ENCODE data around the gene ST3GAL2.
"Not testable (repeated sequence)": the region's sequence is repeated elsewhere in the genome, so short reads cannot be mapped to it uniquely, and the experiment has no call there.

ST3GAL2 gene

DNA sequence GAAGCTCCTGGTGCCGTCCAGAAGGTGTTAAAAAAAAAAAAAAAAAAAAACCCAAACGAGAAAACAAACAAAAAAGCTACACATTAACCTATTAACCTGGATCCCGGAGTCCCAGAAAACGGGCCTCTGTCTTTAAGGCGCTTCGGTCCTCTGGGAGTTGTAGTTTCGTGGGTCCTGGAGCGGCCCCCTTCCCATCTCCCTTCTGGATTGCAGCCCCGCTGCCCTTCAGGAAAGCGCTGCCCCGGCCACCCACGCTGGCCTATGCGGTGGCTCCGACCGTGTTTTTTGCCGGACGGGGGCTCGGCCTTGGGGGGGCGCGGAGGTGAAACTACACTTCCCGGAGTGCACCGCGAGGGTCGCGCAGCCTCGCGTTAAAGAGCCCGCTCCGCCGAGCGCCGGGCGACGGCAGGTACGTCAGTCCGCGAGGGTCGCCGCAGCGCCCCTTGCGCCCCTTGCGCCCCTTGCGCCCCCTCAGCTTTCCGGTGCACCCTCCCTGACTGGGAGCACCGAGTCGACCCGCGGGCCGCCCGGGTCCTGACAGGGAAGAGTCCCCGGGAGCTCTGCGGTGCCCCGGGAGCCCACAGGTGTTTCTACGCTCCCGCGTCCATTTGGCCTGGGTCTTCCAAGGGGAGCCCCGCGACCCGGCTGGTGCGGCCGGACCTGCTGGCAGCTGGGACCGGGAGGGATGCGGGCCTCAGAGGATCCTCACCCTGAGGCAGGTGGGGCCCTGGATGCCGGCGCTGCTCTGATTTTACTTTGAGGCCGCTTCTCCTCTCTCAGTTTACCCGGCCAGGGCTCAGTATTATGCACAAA is 15.5 kb upstream of the ST3GAL2 start, which contains the start of gene FCSK:
FCSK (plus strand) TSS at position 374 of the 813 bp plus-strand sequence. CDS start 8,596 bp downstream, outside the sequence.
- peak within 1 kb of the TSS; percentile 91 for H3K4me3 ChIP-seq (ENCODE audit: low read depth, low read length)
- DNase-seq (ENCODE audit: low read depth), result peak; percentile 64

DNA sequence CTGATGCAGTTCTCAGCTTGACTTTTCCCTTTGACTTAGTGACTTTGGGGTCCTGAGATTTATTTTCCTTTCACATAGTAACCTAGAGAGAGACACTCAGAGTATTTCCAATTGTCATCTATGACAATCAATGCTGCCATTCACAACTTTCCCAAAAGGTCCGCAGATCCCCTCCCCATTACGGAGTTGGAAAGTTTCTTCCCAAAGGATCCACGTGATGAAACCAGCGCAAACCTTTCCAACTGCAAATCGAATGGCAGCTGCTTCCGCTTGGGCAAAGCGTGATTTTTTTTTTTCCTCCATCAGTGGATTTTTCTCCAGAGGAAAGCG is 15.0 kb upstream of the ST3GAL2 start:
- no peak for DNase-seq (ENCODE audit: low read depth)
- peak overlapping the region; percentile 91 for H3K4me3 ChIP-seq (ENCODE audit: low read depth, low read length)
- TF ChIP-seq, protein P1, sequence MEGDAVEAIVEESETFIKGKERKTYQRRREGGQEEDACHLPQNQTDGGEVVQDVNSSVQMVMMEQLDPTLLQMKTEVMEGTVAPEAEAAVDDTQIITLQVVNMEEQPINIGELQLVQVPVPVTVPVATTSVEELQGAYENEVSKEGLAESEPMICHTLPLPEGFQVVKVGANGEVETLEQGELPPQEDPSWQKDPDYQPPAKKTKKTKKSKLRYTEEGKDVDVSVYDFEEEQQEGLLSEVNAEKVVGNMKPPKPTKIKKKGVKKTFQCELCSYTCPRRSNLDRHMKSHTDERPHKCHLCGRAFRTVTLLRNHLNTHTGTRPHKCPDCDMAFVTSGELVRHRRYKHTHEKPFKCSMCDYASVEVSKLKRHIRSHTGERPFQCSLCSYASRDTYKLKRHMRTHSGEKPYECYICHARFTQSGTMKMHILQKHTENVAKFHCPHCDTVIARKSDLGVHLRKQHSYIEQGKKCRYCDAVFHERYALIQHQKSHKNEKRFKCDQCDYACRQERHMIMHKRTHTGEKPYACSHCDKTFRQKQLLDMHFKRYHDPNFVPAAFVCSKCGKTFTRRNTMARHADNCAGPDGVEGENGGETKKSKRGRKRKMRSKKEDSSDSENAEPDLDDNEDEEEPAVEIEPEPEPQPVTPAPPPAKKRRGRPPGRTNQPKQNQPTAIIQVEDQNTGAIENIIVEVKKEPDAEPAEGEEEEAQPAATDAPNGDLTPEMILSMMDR (conservative IDR thresholded peaks at IDR 0.05; ENCODE audit: low read depth, low read length), result no peak

More for the DNA sequence above, 15.5 kb upstream of the ST3GAL2 start, which contains the start of gene FCSK:
- TF ChIP-seq, protein P1 (conservative IDR thresholded peaks at IDR 0.05; ENCODE audit: low read depth, low read length), result no peak

DNA sequence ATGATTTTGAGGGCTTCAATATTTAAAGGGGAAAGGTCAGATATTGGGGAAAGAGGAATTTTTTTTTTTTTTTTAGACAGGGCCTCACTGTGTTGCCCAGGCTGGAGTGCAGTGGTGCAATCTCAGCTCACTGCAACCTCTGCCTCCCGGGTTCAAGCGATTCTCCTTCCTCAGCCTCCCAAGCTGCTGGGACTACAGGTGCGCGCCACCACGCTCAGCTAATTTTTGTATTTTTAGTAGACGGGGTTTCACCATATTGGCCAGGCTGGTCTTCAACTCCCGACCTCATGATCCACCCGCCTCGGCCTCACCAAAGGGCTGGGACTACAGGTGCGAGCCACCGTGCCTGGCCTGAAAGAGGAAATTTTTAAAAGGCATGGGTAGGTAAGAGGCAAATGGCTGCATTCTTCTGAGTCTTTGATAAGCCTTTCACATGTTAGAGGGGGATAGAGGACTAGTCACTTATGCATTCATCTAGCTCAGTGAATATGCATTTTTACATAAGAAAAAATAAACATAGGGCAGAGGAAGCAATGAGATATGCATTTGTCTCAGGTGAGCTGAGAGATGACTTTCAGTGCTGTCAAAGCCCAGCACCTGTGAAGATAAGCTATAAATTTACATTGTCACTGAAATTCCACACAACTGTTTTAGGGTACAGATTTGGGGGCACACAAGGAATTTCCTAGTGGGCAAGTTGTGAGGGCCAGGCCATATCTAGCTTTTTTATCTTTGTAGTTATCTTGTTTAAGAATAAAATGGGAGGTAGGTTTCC is 14.4 kb upstream of the ST3GAL2 start:
- DNase-seq (ENCODE audit: low read depth), result no peak
- peak overlapping the region; percentile 91 for H3K4me3 ChIP-seq (ENCODE audit: low read depth, low read length)
- TF ChIP-seq, protein P1 (conservative IDR thresholded peaks at IDR 0.05; ENCODE audit: low read depth, low read length), result no peak

DNA sequence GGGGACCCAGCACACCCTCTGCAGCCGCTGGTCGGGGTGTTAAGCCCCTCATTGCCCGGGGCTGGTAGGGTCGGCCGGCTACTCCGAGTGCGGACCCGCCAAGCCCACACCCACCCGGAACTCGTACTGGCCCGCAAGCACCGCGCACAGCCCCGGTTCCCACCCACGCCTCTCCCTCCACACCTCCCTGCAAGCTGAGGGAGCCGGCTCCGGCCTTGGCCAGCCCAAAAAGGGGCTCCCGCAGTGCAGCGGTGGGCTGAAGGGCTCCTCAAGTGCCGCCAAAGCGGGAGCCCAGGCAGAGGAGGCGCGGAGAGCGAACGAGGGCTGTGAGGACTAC is 12.1 kb upstream of the ST3GAL2 start:
- not testable (repeated sequence) for DNase-seq (ENCODE audit: low read depth)
- H3K4me3 ChIP-seq (ENCODE audit: low read depth, low read length), result peak overlapping the region; percentile 53

DNA sequence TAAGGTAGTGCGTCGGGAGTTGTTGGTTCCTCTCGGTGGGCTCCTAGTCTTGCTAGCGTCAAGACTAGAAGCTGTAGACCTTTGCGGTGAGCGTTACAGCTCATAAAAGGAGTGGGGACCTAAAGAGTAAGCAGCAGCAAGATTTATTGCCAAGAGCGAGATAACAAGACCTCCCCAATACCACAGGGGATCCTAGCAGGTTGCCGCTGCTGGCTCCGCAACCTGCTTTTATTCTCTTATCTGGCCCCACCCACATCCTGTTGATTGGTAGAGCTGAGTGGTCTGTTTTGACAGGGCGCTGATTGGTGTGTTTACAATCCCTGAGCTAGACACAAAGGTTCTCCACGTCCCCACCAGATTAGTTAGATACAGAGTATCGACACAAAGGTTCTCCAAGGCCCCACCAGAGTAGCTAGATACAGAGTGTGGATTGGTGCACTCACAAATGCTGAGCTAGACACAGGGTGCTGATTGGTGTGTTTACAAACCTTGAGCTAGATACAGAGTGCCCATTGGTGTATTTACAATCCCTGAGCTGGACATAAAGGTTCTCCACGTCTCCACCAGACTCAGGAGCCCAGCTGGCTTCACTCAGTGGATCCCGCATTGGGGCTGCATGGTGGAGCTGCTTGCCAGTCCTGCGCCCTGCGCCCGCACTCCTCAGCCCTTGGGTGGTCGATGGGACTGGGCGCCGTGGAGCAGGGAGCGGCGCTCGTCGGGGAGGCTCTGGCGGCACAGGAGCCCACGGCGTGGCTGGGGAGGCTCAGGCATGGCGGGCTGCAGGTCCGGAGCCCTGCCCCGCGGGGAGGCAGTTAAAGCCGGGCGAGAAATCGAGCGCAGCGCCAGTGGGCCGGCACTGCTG is 11.5 kb upstream of the ST3GAL2 start:
- DNase-seq (ENCODE audit: low read depth), result not testable (repeated sequence)
- H3K4me3 ChIP-seq (ENCODE audit: low read depth, low read length), result peak overlapping the region; percentile 53

DNA sequence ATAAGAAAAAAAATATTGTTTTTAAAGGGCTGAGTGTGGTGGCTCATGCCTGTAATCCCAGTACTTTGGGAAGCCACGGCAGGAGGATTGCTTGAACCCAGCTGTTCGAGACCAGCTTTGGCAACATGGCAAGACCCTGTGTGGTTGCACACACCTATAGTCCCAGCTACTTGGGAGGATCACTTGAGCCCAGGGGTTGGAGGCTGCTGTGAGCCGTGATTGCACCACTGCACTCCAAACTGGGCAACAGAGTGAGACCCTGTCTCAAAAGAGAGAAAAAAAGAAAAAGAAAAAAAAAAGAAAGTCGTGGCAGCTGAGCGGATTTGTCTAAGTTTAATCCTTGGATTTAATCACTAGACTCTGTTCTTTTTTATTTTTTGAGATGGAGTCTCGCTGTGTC is 9.2 kb upstream of the ST3GAL2 start:
- no peak for DNase-seq (ENCODE audit: low read depth)
- TF ChIP-seq, protein P1 (conservative IDR thresholded peaks at IDR 0.05; ENCODE audit: low read depth, low read length), result no peak
- no peak overlapping the region for H3K4me3 ChIP-seq (ENCODE audit: low read depth, low read length)

DNA sequence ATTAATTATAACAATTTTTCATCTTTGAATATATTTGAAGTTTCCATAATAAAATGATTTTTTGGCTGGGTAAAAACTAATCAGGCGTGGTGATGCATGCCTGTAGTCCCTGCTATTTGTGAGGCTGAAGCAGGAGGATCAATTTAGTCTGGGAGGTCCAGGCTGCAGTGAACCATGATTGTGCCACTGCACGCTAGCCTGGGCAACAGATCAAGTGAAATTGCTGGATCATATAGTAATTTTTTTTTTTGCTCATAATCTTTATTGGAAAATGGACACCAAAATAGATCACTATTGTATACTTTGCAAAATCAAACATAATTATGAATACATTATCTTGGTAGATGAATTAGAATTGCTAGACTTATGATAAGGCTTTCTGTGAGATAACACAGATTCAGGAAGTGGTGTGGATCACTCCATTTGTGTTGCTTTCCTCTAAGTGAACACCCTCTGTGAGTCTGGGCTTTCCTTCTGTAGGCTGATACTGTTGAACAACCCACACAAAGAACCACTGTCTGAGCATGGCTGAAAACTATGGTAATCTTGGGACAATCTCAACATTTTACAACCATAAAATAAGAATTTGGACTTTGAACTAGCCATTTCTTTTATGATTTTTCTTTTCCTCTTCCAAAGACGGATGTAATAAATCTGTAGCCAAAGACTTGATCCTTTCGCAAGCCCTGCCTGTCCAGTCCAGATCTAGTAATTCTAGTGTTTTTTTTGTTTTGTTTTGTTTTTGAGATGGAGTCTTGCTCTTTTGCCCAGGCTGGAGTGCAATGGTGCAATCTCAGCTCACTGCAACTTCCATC is 5.6 kb upstream of the ST3GAL2 start:
- no peak for DNase-seq (ENCODE audit: low read depth)
- no peak overlapping the region for H3K4me3 ChIP-seq (ENCODE audit: low read depth, low read length)
- TF ChIP-seq, protein P1 (conservative IDR thresholded peaks at IDR 0.05; ENCODE audit: low read depth, low read length), result no peak

All from choroid plexus epithelial cell (primary cell).